SK-N-MC (cell line): ENCODE data around the gene GYPB.
"Not testable (repeated sequence)": the region's sequence is repeated elsewhere in the genome, so short reads cannot be mapped to it uniquely, and the experiment has no call there.

Experiments
- EZH2 ChIP-seq: fragments of 200-600 bp; sonication (generic); IDR thresholded peaks from one replicate; pipeline ENCODE4 v1.6.1; 2017; ENCODE audit warnings: antibody characterized with exemption
- FOXP2 ChIP-seq: optimal IDR thresholded peaks from 2 replicates; pipeline ENCODE3; 2011; ENCODE audit warnings: mild to moderate bottlenecking, moderate library complexity; ENCODE audit not compliant: insufficient read depth; ENCODE audit errors: extremely low read length, control extremely low read depth
- POLR2AphosphoS5 ChIP-seq: IDR thresholded peaks from 2 replicates; pipeline ENCODE4 v1.6.1; 2012; ENCODE audit warnings: mild to moderate bottlenecking, low read depth, low read length, borderline replicate concordance

- TF ChIP-seq POLR2AphosphoS5, EZH2, FOXP2: not testable (repeated sequence)
Measured at GRCh38 chr4:144049495-144050424, 30.6 kb upstream of the GYPB start.
